ENCODE results near the gene ZNF784. TPM values are rescaled to one million over a fixed set of nuclear protein-coding genes. Genes with fewer than 3 reads are reported as not detected.

ZNF784 gene
- total RNA-seq, 1 donor from 2014 or later, result 9.6 TPM

GRCh38 chr19:55615543-55616394, 8.6 kb downstream of the ZNF784 start:
- no peak for TF ChIP-seq CTCF (conservative IDR thresholded peaks at IDR 0.05)
- Mint-ChIP-seq H3K4me1 (ENCODE audit: unreplicated experiment) (no peaks in the 10 kb centered on the region), H3K36me3 (peaks cover 16% of the 10 kb centered on the region), H3K27ac (no peak overlapping the region), H3K9me3 (no peaks in the 10 kb centered on the region), H3K27me3 (no peaks in the 10 kb centered on the region), H3K4me3 (no peak overlapping the region)
- no peak for DNase-seq (ENCODE audit: extremely low spot score, unreplicated experiment)

DNA sequence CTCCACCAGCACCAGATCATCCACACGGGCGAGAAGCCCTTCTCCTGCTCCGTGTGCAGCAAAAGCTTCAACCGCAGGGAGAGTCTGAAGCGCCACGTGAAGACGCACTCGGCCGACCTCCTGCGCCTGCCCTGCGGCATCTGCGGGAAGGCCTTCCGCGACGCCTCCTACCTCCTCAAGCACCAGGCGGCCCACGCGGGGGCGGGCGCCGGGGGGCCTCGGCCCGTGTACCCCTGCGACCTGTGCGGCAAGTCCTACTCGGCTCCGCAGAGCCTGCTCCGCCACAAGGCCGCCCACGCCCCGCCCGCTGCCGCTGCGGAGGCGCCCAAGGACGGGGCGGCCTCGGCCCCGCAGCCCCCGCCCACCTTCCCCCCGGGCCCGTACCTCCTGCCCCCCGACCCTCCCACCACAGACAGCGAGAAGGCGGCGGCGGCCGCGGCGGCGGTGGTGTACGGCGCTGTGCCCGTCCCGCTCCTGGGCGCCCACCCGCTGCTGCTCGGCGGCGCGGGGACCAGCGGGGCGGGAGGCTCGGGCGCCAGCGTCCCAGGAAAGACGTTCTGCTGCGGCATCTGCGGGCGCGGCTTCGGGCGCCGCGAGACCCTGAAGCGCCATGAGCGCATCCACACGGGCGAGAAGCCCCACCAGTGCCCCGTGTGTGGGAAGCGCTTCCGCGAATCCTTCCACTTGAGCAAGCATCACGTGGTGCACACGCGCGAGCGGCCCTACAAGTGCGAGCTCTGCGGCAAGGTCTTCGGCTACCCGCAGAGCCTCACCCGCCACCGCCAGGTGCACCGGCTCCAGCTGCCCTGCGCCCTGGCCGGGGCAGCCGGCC, 9.4 kb downstream of the ZNF784 start:
- H3K27ac Mint-ChIP-seq, result no peak overlapping the region
- H3K9me3 Mint-ChIP-seq, result no peaks in the 10 kb centered on the region
- H3K4me1 Mint-ChIP-seq (ENCODE audit: unreplicated experiment), result no peaks in the 10 kb centered on the region
- no peak overlapping the region for H3K4me3 Mint-ChIP-seq
- H3K36me3 Mint-ChIP-seq, result peaks cover 16% of the 10 kb centered on the region
- H3K27me3 Mint-ChIP-seq, result no peaks in the 10 kb centered on the region
- DNase-seq (ENCODE audit: extremely low spot score, unreplicated experiment), result no peak
- TF ChIP-seq CTCF (conservative IDR thresholded peaks at IDR 0.05), result no peak

GRCh38 chr19:55613930-55614710, 10.2 kb downstream of the ZNF784 start:
- no peaks in the 10 kb centered on the region for H3K9me3 Mint-ChIP-seq
- TF ChIP-seq CTCF (conservative IDR thresholded peaks at IDR 0.05), result no peak
- no peak overlapping the region for H3K27ac Mint-ChIP-seq
- no peaks in the 10 kb centered on the region for H3K4me1 Mint-ChIP-seq (ENCODE audit: unreplicated experiment)
- H3K27me3 Mint-ChIP-seq, result no peaks in the 10 kb centered on the region
- H3K36me3 Mint-ChIP-seq, result peaks cover 22% of the 10 kb centered on the region
- H3K4me3 Mint-ChIP-seq, result no peak overlapping the region
- no peak for DNase-seq (ENCODE audit: extremely low spot score, unreplicated experiment)

DNA sequence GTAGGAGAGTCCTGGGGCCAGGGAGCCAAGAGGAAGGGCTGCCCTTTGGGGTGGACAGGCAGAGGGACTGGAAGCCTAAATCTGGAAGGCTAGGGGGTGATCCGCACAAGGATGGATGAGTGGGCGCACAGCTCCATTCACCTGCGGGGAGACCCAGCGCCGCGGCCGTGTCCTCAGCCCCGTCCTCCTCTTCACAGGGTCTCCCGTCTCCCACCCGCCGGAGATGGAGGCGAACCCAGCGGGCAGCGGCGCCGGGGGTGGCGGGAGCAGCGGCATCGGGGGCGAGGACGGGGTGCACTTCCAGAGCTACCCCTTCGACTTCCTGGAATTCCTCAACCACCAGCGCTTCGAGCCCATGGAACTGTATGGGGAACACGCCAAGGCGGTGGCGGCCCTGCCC, 11.0 kb downstream of the ZNF784 start:
- H3K27ac Mint-ChIP-seq, result no peak overlapping the region
- peaks cover 27% of the 10 kb centered on the region for H3K36me3 Mint-ChIP-seq
- no peak for TF ChIP-seq CTCF (conservative IDR thresholded peaks at IDR 0.05)
- H3K9me3 Mint-ChIP-seq, result no peaks in the 10 kb centered on the region
- no peak for DNase-seq (ENCODE audit: extremely low spot score, unreplicated experiment)
- H3K27me3 Mint-ChIP-seq, result no peaks in the 10 kb centered on the region
- H3K4me3 Mint-ChIP-seq, result no peak overlapping the region
- no peaks in the 10 kb centered on the region for H3K4me1 Mint-ChIP-seq (ENCODE audit: unreplicated experiment)

GRCh38 chr19:55611983-55612645, 12.3 kb downstream of the ZNF784 start:
- no peak overlapping the region for H3K4me3 Mint-ChIP-seq
- DNase-seq (ENCODE audit: extremely low spot score, unreplicated experiment), result no peak
- H3K36me3 Mint-ChIP-seq, result peaks cover 23% of the 10 kb centered on the region
- TF ChIP-seq CTCF (conservative IDR thresholded peaks at IDR 0.05), result no peak
- peaks cover 5% of the 10 kb centered on the region for H3K4me1 Mint-ChIP-seq (ENCODE audit: unreplicated experiment)
- H3K27me3 Mint-ChIP-seq, result no peaks in the 10 kb centered on the region
- H3K9me3 Mint-ChIP-seq, result no peaks in the 10 kb centered on the region
- no peak overlapping the region for H3K27ac Mint-ChIP-seq

Data from type B pancreatic cell (in vitro differentiated cells).